Iris pigment epithelial cell (primary cell): ENCODE data around the gene FARS2.

Experiments used
- DNase-seq: peaks from one replicate; pipeline ENCODE4 v3.0.0-alpha.2; 2011; ENCODE audit warnings: low read depth

Gene FARS2

GRCh38 chr6:5326022-5326641, 64.8 kb downstream of the FARS2 start:
- DNase-seq = no peak

DNA sequence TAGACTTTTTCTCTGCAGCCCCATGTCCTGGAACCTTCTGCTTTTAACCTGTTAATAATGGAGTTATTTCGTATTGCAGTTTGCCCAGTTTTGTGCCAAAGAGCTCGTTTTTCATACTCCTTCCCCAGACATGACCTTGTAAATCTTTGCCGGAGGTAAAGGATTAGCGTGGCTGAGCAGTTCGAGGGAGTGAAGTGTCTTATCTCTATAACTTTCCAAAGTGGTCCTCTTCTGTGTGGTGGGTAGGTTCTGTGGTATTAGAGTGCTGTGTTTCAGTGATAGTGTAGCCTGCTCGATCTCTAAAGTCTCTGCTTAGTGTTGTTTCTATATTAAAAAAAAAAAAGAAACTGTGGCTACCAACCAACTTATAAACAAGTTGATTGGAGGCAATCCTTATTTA, 67.5 kb downstream of the FARS2 start:
- no peak for DNase-seq

- DNase-seq = no peak
These were observed 70.6 kb downstream of the FARS2 start for GRCh38 chr6:5331845-5332442.

DNA sequence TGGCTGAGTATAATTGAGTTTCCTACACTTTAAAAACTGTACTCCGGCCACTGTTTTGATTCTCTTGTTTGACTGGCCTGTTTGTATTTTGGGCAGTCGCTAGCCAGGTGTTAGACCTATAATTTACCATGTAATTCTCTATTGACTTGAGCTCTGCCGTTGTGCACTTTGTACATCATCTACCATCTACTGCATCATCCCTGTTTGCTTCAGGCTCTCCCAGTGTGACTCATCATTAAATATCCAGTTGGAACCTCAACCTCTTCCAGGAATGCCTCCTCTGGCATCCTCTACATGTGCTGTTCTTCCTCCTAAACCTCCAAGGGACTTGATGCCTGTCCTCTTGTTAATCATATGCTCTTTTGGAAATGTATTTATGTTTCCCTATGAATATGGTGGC, 72.3 kb downstream of the FARS2 start:
- peak; percentile 9 for DNase-seq

DNA sequence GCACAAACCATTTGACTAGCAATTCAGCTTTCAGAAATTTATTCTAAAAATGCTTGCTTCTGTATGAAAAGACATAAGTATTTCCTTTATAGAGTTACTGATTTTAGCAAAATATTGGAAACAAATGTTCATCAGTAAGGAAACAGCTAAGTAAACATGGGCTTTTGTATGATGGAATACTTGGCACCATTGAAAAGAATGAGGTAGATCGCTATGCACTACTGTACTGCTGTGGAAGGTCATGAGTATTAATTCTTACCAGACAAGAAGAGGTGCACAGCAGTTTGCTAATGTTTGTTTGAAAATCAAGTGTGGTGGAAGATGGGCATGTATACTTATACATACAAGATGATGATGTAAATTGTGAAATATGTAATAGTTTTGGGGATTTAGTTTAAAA, 73.0 kb downstream of the FARS2 start:
- peak; percentile 70 for DNase-seq

DNA sequence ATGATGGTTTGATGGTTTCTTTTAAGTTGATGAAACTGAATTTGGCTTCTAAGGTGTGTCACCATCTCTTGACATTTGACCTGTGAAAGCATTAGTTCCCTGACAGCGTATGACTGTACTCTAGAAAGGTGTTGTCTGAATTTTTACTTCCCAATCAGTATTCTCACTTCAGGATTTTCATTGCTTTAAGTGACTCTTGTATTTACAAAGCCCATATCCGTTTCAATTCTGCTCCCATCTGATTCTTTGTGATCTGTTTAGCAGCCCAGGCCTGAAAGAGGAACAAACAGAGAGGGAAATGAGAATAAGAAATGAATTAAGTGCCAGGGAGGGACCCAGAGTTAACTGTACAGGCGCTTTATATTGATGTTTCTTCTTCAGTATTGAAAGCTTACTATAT, 73.7 kb downstream of the FARS2 start:
- DNase-seq = no peak

- DNase-seq = peak; percentile 86
These were observed 76.3 kb downstream of the FARS2 start for GRCh38 chr6:5337573-5337972.

DNA sequence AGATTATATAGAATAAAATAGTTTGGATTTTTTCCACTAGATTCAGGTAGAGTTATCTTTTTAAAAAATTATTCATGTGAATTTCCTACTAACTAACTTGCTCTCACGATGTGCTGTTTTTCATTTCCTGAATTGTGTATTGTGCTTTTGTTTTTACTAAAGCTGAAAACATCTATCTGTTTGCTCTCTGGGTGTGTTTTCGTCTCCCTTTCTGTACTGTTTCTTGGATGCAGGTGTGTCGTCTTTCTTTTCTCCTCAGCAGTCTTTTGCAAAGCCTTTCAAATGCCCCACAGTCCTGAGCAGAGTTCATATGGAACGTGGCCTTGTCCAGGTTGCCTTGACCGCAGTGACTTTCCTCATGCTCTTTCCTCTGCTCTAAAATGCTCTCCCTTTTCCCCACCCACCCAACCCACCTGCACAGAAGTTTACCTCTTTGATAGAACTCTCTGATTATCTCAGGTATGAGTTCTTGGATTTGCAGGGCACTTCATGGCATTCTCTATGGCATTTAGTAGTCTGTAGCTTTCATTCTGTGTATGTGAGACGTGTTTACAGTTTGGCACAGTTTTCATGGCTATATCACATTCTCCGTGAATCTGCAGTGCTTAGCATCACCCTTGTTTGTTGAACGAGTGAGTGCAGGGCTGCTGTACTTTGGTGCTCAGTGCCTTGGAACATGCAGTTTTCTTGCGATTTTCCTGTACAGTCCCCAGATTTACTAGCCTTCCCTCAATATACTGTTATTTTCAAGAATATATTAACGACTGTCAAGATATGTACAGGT, 77.1 kb downstream of the FARS2 start:
- no peak for DNase-seq

- DNase-seq = no peak
These were observed 78.5 kb downstream of the FARS2 start for GRCh38 chr6:5339786-5340185.

GRCh38 chr6:5341845-5342244, 80.5 kb downstream of the FARS2 start:
- DNase-seq = no peak

DNA sequence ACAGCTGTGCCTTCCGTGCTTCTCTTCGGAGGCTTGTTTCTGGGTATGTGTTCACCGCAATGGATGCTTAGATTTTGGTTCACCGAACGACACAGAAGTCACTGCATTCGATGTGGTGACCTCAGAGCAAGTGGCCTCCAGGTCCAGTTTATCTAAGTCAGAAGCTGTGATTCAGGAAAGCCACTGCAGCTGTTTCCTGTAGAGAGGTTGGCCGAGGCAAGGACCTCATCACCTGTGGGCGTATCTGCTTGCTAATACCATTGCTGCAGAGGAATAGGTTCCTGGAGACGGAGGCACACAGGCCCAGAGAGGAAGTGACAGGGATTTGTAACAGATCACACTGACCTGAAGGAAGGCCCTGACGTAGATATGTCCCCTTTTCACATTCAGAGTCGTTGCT, 82.7 kb downstream of the FARS2 start:
- DNase-seq = no peak

- no peak for DNase-seq
These were observed 84.0 kb downstream of the FARS2 start for GRCh38 chr6:5345324-5345723.

GRCh38 chr6:5351552-5352210, 90.4 kb downstream of the FARS2 start:
- no peak for DNase-seq

GRCh38 chr6:5353971-5354370, 92.7 kb downstream of the FARS2 start:
- no peak for DNase-seq

GRCh38 chr6:5357486-5357885, 96.2 kb downstream of the FARS2 start:
- no peak for DNase-seq

DNA sequence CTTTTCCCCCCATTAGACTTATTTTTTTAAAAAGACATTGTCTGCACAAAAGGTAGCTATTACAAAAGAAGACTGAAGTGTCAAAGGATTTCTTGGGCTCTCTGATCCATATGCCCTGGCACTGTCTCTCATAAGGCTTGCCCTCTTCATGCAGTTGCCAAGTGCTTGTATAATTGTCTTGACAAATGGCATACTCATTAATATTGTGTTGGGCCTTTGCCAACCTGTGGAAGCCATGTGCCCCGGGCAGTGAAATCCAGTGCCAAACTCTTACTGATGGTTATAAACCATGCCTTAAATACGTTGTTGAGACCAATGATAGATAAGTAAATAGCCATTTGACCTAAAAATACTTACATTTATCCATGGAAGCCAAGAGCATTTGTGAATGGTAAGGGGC, 98.1 kb downstream of the FARS2 start:
- DNase-seq = no peak

DNA sequence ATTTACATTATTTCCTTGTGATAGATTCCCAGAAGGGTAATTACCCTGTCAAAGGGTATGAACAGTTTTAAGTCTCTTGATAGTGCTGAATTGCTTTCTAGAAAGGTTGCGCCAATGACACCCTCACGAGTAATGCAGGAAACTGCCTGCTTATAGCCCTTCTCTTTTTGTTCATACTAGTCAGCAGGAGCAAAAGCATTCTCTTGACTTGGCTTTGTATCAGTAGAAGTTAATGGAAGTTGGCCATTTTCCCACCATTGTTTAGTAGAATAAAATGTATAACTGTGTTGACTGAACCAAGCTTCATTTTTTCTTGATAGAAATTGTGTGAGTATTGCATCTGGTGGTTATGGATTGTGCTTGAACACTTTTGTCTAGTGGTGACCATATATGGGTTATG, 100.1 kb downstream of the FARS2 start:
- DNase-seq = peak; percentile 5

- DNase-seq = no peak
These were observed 104.3 kb downstream of the FARS2 start for GRCh38 chr6:5365436-5366195.

GRCh38 chr6:5366941-5367340, 105.6 kb downstream of the FARS2 start:
- DNase-seq = no peak

DNA sequence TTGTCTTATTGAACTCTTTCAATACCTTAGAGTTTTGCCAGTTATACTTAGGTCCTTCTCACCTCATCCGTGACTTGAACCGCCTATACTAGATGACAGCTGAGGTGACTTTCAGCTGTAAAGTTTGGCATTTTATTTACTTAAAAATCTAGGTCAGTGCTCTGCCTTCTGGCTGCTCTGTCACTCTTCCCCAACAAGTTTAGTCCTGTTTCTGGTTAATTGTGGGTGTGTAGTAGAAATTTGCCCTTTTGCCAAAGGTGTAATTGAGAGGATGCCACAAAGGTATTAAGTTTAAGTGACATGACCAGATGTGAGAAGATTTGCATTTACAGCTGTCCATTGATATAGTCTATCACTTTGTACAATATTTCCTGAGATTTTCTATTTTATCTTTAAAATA, 106.2 kb downstream of the FARS2 start:
- no peak for DNase-seq

DNA sequence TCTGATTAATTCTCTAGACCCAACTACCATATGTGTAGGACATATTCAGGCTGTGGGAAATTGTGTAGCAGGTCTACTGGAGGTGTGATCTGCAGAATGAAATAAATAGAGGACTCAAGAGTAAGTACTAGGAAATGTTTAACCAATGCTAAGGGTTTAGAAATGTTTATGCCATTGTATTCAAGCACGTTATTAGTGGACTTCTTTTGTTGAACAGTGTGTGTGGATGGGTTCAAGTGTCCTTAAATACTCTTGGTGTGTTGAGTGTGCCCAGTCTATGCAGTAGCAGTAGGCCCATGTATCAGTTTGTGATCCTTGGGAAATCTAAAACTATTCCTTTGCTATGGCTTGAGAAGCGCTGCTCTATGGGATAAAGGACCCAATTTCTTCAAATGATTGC, 112.1 kb downstream of the FARS2 start:
- DNase-seq = no peak

GRCh38 chr6:5378331-5378730, 117.0 kb downstream of the FARS2 start:
- DNase-seq = no peak
